Sigmoid colon (tissue), 4 donors: ENCODE results near the gene REEP3.

ENCODE experiments used
- EP300 ChIP-seq, 4 donors: sonication (generic); formaldehyde crosslinking; IDR thresholded peaks; one replicate each; pipeline ENCODE4 v1.6.1; 2017; ENCODE audit warnings: antibody characterized with exemption in 4 of 4
- POLR2A ChIP-seq, 2 donors: fragments of 450-650 bp; IDR thresholded peaks; one replicate each; pipeline ENCODE4 v1.6.1; 2016; ENCODE audit warnings: antibody characterized with exemption in 2 of 2, mild to moderate bottlenecking in 2 of 2, moderate library complexity in 2 of 2
- POLR2AphosphoS5 ChIP-seq, 4 donors: sonication (generic); formaldehyde crosslinking; IDR thresholded peaks; one replicate each; pipeline ENCODE4 v1.6.1; 2017; ENCODE audit warnings: antibody characterized with exemption in 4 of 4
- TF ChIP-seq, protein P1 (sequence below), 4 experiments: fragments of 450-650 bp in 3 of 4; fragments of 200-600 bp in 1 of 4; IDR thresholded peaks; one replicate each; pipeline ENCODE4 v1.5.1; 2016 to 2019; ENCODE audit warnings: antibody characterized with exemption in 4 of 4, mild to moderate bottlenecking in 3 of 4, moderate library complexity in 2 of 4

DNA sequence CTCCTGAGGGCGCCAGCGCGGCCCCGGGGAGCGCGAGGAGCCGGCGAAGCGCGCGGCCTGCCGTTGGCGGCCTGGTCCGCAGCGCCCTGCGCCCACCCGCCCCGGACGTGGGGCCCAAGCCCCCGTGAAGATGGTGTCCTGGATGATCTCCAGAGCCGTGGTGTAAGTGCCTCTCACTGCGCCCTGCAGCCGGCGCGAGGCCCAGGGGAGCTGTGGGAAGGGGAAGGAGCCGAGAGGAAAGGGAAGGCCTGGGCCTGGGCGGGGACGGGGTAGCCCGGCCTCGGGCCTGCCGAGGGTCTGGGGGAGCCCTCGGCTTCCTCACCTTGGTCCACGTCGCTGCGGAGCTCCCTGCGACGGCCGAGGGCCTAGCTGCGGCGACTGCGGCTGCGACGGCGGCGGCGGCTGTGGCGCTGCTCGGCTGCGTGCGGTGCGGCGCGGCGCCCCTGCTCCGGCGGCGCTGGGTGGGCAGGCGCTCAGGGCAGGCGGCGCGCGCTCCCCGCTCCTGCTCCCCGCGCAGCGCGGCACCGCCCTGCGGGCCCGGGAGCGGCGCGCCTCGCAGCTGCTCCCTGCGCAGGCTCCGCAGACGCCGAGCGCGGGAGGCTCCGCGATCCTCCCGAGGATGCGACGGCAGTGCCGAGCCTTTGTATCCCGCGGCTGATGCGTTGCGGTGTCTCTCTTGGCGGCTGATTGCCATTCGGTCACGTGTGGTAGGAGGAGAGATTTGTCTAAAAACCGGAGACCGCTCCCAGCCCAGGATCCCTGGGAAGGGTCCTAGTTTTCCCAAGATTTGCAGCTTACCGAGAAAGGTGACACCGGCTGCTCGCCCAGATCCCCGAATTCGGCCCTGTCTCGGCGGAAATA, 445 bp downstream of the REEP3 start:
- TF ChIP-seq, protein P1, sequence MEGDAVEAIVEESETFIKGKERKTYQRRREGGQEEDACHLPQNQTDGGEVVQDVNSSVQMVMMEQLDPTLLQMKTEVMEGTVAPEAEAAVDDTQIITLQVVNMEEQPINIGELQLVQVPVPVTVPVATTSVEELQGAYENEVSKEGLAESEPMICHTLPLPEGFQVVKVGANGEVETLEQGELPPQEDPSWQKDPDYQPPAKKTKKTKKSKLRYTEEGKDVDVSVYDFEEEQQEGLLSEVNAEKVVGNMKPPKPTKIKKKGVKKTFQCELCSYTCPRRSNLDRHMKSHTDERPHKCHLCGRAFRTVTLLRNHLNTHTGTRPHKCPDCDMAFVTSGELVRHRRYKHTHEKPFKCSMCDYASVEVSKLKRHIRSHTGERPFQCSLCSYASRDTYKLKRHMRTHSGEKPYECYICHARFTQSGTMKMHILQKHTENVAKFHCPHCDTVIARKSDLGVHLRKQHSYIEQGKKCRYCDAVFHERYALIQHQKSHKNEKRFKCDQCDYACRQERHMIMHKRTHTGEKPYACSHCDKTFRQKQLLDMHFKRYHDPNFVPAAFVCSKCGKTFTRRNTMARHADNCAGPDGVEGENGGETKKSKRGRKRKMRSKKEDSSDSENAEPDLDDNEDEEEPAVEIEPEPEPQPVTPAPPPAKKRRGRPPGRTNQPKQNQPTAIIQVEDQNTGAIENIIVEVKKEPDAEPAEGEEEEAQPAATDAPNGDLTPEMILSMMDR (IDR thresholded peaks at IDR 0.05): no peak
- TF ChIP-seq POLR2A (IDR thresholded peaks at IDR 0.05): peak in 1 of 2 donors; percentile 59
- no peak for TF ChIP-seq EP300 (IDR thresholded peaks at IDR 0.05)
- peak; percentile 68 to 88 (median 80) for TF ChIP-seq POLR2AphosphoS5 (IDR thresholded peaks at IDR 0.05)
